ENCODE data around the gene SOD2. TPM values are rescaled to one million over a fixed set of nuclear protein-coding genes. Genes with fewer than 3 reads are reported as not detected.
"Not testable (repeated sequence)": the region's sequence is repeated elsewhere in the genome, so short reads cannot be mapped to it uniquely, and the experiment has no call there.

The SOD2 gene
- total RNA-seq, 1 donor from 2014 or later, result 41.3 TPM

DNA sequence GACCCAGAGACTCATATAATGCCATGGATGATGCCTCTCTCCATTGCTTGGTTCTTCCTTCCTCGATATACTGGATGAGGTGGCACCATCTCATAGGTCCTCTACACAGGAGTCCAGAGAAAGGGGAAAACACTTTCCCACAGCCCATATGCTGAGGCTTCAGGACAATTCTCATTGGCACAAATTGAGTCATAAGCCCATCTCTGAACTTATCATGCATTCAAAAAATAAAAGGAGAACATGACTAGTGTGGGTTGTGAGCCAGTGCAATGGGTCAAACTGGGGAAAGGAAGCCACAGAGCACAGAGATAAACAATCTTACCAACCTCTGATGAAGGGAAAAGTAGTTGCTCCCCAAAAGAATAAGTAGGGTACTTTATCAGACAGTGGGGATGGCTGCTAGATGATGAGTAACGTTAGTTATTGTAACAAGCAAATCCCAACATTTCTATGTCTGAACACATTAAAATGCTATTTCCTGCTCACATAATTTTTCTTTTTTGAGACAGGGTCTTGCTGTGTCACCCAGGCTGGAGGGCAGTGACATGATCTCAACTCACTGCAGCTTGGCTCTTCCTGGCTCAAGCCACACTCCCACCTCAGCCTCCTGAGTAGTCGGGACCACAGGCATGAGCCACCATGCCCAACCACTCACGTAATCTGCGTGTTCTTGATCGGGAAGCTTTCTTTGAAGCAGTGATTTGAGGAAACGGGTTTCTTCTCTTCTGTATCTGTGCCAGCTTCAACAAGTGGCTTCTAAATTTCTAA, 27.0 kb downstream of the SOD2 start:
- Mint-ChIP-seq H3K27ac (ENCODE audit: unreplicated experiment) (no peak overlapping the region), H3K27me3 (ENCODE audit: unreplicated experiment) (no peaks in the 10 kb centered on the region)

DNA sequence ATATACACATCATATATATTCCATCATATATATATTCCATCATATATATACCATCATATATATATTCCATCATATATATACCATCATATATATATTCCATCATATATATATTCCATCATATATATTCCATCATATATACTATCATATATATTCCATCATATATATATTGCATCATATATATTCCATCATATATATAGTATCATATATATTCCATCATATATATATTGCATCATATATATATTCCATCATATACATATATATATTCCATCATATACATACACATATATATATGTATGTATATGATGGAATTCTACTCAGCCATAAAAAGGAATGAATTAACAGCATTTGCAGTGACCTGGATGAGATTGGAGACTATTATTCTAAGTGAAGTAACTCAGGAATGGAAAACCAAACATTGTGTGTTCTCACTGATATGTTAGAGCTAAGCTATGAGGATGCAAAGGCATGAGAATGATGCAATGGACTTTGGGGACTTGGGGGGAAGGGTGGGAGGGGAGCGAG, 29.6 kb downstream of the SOD2 start:
- H3K9me3 Mint-ChIP-seq (ENCODE audit: unreplicated experiment); H3K36me3 Mint-ChIP-seq (ENCODE audit: low read depth, unreplicated experiment); H3K4me1 Mint-ChIP-seq (ENCODE audit: unreplicated experiment); H3K27me3 Mint-ChIP-seq (ENCODE audit: unreplicated experiment); H3K4me3 Mint-ChIP-seq (ENCODE audit: unreplicated experiment); H3K27ac Mint-ChIP-seq (ENCODE audit: unreplicated experiment); DNase-seq (ENCODE audit: low spot score): not testable (repeated sequence)

More for the DNA sequence above, 27.0 kb downstream of the SOD2 start:
- Mint-ChIP-seq H3K4me3 (ENCODE audit: unreplicated experiment) (no peak overlapping the region), H3K9me3 (ENCODE audit: unreplicated experiment) (peaks cover 9% of the 10 kb centered on the region), H3K36me3 (ENCODE audit: low read depth, unreplicated experiment) (peaks cover 7% of the 10 kb centered on the region), H3K4me1 (ENCODE audit: unreplicated experiment) (no peaks in the 10 kb centered on the region)
- TF ChIP-seq, protein P1, sequence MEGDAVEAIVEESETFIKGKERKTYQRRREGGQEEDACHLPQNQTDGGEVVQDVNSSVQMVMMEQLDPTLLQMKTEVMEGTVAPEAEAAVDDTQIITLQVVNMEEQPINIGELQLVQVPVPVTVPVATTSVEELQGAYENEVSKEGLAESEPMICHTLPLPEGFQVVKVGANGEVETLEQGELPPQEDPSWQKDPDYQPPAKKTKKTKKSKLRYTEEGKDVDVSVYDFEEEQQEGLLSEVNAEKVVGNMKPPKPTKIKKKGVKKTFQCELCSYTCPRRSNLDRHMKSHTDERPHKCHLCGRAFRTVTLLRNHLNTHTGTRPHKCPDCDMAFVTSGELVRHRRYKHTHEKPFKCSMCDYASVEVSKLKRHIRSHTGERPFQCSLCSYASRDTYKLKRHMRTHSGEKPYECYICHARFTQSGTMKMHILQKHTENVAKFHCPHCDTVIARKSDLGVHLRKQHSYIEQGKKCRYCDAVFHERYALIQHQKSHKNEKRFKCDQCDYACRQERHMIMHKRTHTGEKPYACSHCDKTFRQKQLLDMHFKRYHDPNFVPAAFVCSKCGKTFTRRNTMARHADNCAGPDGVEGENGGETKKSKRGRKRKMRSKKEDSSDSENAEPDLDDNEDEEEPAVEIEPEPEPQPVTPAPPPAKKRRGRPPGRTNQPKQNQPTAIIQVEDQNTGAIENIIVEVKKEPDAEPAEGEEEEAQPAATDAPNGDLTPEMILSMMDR (IDR thresholded peaks at IDR 0.05; ENCODE audit: unreplicated experiment), result no peak
- DNase-seq (ENCODE audit: low spot score), result no peak

DNA sequence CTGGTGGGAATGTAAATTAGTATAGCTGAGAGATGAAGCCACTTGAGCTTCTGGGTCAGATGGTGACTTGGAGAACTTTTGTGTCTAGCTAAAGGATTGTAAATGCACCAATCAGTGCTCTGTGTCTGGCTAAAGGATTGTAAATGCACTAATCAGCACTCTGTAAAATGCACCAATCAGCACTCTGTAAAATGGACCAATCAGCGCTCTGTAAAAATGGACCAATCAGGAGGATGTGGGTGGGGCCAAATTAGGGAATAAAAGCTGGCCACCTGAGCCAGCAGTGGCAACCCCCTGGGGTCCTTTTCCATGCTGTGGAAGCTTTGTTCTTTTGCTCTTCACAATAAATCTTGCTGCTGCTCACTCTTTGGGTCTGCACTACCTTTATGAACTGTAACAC, 31.1 kb downstream of the SOD2 start:
- H3K27me3 Mint-ChIP-seq (ENCODE audit: unreplicated experiment), result not testable (repeated sequence)

DNA sequence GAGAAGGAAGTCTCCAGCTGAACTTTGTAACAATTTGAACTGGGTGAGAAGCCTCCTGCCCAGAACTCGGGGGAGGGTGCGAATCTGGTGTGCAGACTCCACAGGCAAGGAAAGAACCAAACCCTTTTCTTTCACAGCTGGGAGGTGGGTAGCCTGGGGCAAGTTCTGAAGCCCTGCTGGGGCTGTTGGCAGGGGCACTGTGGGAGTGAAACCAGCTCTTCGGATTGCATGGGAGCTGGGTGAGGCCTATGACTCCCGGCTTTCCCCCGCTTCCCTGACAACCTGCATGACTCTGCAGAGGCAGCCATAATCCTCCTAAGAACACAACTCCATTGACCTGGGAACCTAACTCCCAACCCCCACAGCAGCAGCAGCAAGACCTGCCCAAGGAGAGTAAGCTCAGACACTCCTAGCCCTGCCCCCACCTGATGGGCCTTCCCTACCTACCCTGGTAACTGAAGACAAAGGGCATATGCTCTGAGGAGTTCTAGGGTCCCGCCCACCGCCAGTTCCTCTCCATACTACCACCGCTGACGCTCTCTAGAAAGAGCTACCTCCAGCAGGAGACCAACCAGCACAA, 37.5 kb downstream of the SOD2 start:
- no peak for DNase-seq (ENCODE audit: low spot score)

More for the DNA sequence above, 31.1 kb downstream of the SOD2 start:
- not testable (repeated sequence) for H3K4me1 Mint-ChIP-seq (ENCODE audit: unreplicated experiment); H3K4me3 Mint-ChIP-seq (ENCODE audit: unreplicated experiment); H3K36me3 Mint-ChIP-seq (ENCODE audit: low read depth, unreplicated experiment); H3K9me3 Mint-ChIP-seq (ENCODE audit: unreplicated experiment); DNase-seq (ENCODE audit: low spot score); H3K27ac Mint-ChIP-seq (ENCODE audit: unreplicated experiment)

DNA sequence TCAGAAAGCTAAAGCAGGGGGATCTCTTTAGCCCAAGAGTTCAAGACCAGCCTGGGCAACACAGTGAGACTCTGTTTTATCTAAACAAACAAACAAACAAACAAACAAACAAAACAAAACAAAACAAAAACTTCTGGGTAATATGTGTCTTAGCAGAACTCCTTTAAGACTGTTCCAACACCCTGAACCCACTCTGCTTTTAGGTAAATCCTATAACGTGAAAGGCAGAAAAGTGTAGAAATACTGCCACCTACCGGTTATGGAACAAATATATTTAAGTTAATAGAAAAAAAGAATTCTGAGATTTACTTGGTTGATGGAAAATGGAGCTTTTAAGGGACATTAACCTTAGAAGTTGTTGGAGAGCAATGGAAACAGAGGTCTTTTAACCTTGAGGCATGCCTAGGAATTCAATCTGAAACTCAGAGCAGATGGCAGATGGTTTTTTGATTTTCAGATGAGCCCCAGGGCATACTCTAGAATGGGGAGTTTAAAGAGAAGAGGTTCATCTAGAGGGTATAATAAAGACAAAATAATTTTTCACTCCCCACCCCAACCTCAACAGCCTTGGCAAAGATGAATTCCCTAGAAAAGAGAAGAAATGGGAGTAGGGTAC, 38.5 kb downstream of the SOD2 start:
- Mint-ChIP-seq H3K36me3 (ENCODE audit: low read depth, unreplicated experiment) (no peaks in the 10 kb centered on the region), H3K27me3 (ENCODE audit: unreplicated experiment) (peaks cover 4% of the 10 kb centered on the region), H3K4me3 (ENCODE audit: unreplicated experiment) (no peak overlapping the region), H3K9me3 (ENCODE audit: unreplicated experiment) (no peaks in the 10 kb centered on the region), H3K4me1 (ENCODE audit: unreplicated experiment) (no peaks in the 10 kb centered on the region), H3K27ac (ENCODE audit: unreplicated experiment) (no peak overlapping the region)
- no peak for DNase-seq (ENCODE audit: low spot score)
- TF ChIP-seq, protein P1 (IDR thresholded peaks at IDR 0.05; ENCODE audit: unreplicated experiment), result peak; percentile 96

More for the DNA sequence above, 37.5 kb downstream of the SOD2 start:
- Mint-ChIP-seq H3K27ac (ENCODE audit: unreplicated experiment) (no peak overlapping the region), H3K27me3 (ENCODE audit: unreplicated experiment) (peaks cover 4% of the 10 kb centered on the region), H3K36me3 (ENCODE audit: low read depth, unreplicated experiment) (no peaks in the 10 kb centered on the region), H3K4me1 (ENCODE audit: unreplicated experiment) (no peaks in the 10 kb centered on the region), H3K9me3 (ENCODE audit: unreplicated experiment) (no peaks in the 10 kb centered on the region), H3K4me3 (ENCODE audit: unreplicated experiment) (no peak overlapping the region)
- TF ChIP-seq, protein P1 (IDR thresholded peaks at IDR 0.05; ENCODE audit: unreplicated experiment), result no peak

Measured in endothelial cell (in vitro differentiated cells).